ENCODE measurements around the gene THADA. TPM values are rescaled to one million over a fixed set of nuclear protein-coding genes. Genes with fewer than 3 reads are reported as not detected.

The THADA gene
- total and polyA plus RNA-seq, 2 donors (not counting 3 experiments of a cell fraction or from before 2014, with no cell fraction given), result 22.6 to 25.3 TPM

GRCh38 chr2:43579275-43579981 is 16.4 kb downstream of the THADA start:
- dilution Hi-C loops (cut with MboI; ENCODE audit: extremely low pct_ligation_motif_present, low sequenced_read_pairs), result no loop called here
- DNase-seq (ENCODE audit: low read depth, low spot score) (no peak), FAIRE-seq (no peak)
- Histone ChIP-seq H3K4me3 (replicated peaks in 1 of 3; ENCODE audit: insufficient read depth in 1 of 3, low read depth in 1 of 3, low read length in 3 of 3) (no peak overlapping the region), H3K36me3 (ENCODE audit: control insufficient read depth in 2 of 2, extremely low read depth in 1 of 2, insufficient read depth in 2 of 2, low read length in 2 of 2) (peaks cover 9 to 11% of the 10 kb centered on the region in 2 experiments), H2AFZ (ENCODE audit: low read depth, low read length) (no peak overlapping the region), H4K20me1 (replicated peaks; ENCODE audit: control insufficient read depth, extremely low read depth, insufficient read depth, low read length) (no peaks in the 10 kb centered on the region), H3K27me3 (ENCODE audit: control insufficient read depth in 2 of 2, insufficient read depth in 2 of 2, low read length in 2 of 2) (no peaks in the 10 kb centered on the region), H3K9me1 (replicated peaks; ENCODE audit: control insufficient read depth, extremely low read depth, insufficient read depth, low read length) (no peaks in the 10 kb centered on the region), H3K27ac (ENCODE audit: insufficient read depth, low read depth, low read length) (no peak overlapping the region), H3K4me1 (ENCODE audit: control insufficient read depth, extremely low read depth, insufficient read depth, low read length) (no peaks in the 10 kb centered on the region), H3K79me2 (ENCODE audit: control insufficient read depth, insufficient read depth, low read length) (no peaks in the 10 kb centered on the region), H3K9me3 (replicated peaks; ENCODE audit: control insufficient read depth, insufficient read depth, low read length) (no peaks in the 10 kb centered on the region), H3K9ac (replicated peaks; ENCODE audit: extremely low read depth, insufficient read depth, low read length) (no peak overlapping the region), H3K4me2 (ENCODE audit: insufficient read depth, low read length) (no peak overlapping the region)
- ChIA-PET POLR2A (interaction anchor here (0.6 kb wide), 1 partner anchor 48 kb away, joined by 3 read pairs; no protein-coding TSS in a partner anchor), CTCF (interaction anchor here (0.6 to 1.8 kb wide), 7 partner anchors 8 to 751 kb away, joined by 3 to 7 read pairs (median 4); no protein-coding TSS in a partner anchor)
- no TSS peak for BruUV-seq (replicated peaks)
- no peak for TF ChIP-seq MYC (IDR thresholded peaks at IDR 0.05; ENCODE audit: low read depth, low read length)
- intact Hi-C loops (cut with micrococcal nuclease), result loop anchor here (5.0 kb wide), 1 partner anchor 632 kb away; no protein-coding TSS in a partner anchor

DNA sequence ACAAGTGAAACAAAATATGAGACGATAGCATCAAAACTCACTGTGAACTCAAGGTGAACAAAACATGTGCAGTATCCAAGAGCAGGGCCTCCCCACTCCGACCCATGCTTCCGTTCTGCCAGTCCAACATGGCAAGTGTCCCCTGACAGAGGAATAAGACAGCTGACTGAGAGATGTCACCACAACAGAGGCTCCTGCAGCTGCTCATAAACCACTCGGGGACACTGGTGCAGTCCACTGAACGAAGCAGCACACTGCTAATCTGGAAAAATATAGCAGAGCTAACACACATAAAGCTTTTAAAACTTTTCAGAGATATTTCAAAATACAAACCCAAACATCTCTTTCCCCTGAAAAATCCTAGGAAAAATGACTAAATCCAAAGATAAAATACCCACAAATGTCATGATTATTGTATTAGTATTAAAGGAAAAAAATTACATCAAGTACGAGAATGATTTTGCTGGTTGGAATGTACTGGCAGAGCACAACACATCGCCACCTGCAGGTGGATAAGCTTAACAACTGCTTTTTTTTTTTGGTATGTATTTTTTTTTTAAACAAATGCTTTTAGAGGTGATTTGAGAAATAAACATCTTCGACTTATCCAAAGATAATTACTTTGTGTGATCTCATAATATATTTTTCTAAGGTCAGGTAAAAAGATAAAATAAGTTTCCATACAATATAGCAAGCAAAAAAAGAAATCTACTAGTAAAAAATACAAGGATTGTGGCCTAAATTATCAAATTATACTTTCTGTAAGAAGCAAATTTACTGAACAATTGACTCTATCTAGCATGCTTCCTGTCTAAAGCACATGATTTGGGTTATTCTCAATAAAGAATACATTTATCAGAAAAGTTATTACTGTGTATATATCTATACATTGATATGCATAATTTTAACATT is 18.6 kb downstream of the THADA start:
- intact Hi-C loops (cut with micrococcal nuclease), result loop anchor here (1.0 to 5.0 kb wide), 2 partner anchors 630 to 750 kb away; no protein-coding TSS in a partner anchor
- no peak overlapping the region for H3K4me2 ChIP-seq (ENCODE audit: insufficient read depth, low read length)
- no peaks in the 10 kb centered on the region for H3K4me1 ChIP-seq (ENCODE audit: control insufficient read depth, extremely low read depth, insufficient read depth, low read length)
- H3K79me2 ChIP-seq (ENCODE audit: control insufficient read depth, insufficient read depth, low read length), result no peaks in the 10 kb centered on the region
- peak; percentile 62 for FAIRE-seq
- peaks cover 13 to 14% of the 10 kb centered on the region in 2 experiments for H3K36me3 ChIP-seq (ENCODE audit: control insufficient read depth in 2 of 2, extremely low read depth in 1 of 2, insufficient read depth in 2 of 2, low read length in 2 of 2)
- POLR2A ChIA-PET, result interaction anchor here (1.2 kb wide), 1 partner anchor 19 kb away, joined by 6 read pairs; the partner anchor contains the start of gene THADA
- H2AFZ ChIP-seq (ENCODE audit: low read depth, low read length), result no peak overlapping the region
- no peak overlapping the region for H3K4me3 ChIP-seq (replicated peaks in 1 of 3; ENCODE audit: insufficient read depth in 1 of 3, low read depth in 1 of 3, low read length in 3 of 3)
- BruUV-seq (replicated peaks), result no TSS peak
- no peaks in the 10 kb centered on the region for H3K9me1 ChIP-seq (replicated peaks; ENCODE audit: control insufficient read depth, extremely low read depth, insufficient read depth, low read length)
- CTCF ChIA-PET, result interaction anchor here (0.6 to 3.3 kb wide), 35 partner anchors 10 to 1393 kb away, joined by 3 to 63 read pairs (median 4); partner anchors contain the start of genes THADA and ZFP36L2
- TF ChIP-seq POLR2AphosphoS5 (IDR thresholded peaks at IDR 0.05; ENCODE audit: insufficient read depth, low read depth, low read length) (no peak), CTCF (IDR thresholded peaks at IDR 0.05; ENCODE audit: extremely low read depth in 1 of 2, insufficient read depth in 1 of 2, low read depth in 1 of 2, low read length in 2 of 2) (peak; percentile 60 to 66), EZH2 (IDR thresholded peaks at IDR 0.05; ENCODE audit: borderline replicate concordance, low read depth, low read length, severe bottlenecking) (no peak), GATA2 (IDR thresholded peaks at IDR 0.05; ENCODE audit: insufficient read depth, insufficient read length, low read depth, low read length) (no peak), MYC (IDR thresholded peaks at IDR 0.05; ENCODE audit: low read depth, low read length) (no peak)
- no peak overlapping the region for H3K9ac ChIP-seq (replicated peaks; ENCODE audit: extremely low read depth, insufficient read depth, low read length)
- no peaks in the 10 kb centered on the region for H3K9me3 ChIP-seq (replicated peaks; ENCODE audit: control insufficient read depth, insufficient read depth, low read length)
- DNase-seq (ENCODE audit: low read depth, low spot score), result peak; percentile 61
- dilution Hi-C loops (cut with MboI; ENCODE audit: extremely low pct_ligation_motif_present, low sequenced_read_pairs), result no loop called here
- H3K27me3 ChIP-seq (ENCODE audit: control insufficient read depth in 2 of 2, insufficient read depth in 2 of 2, low read length in 2 of 2), result no peaks in the 10 kb centered on the region
- no peak overlapping the region for H3K27ac ChIP-seq (ENCODE audit: insufficient read depth, low read depth, low read length)
- H4K20me1 ChIP-seq (replicated peaks; ENCODE audit: control insufficient read depth, extremely low read depth, insufficient read depth, low read length), result no peaks in the 10 kb centered on the region

Data from endothelial cell of umbilical vein (primary cell).